Measurements from ENCODE around the gene THAP4.
"Not testable (repeated sequence)": the region's sequence is repeated elsewhere in the genome, so short reads cannot be mapped to it uniquely, and the experiment has no call there.

Gene THAP4

GRCh38 chr2:241572915-241573651 lies 63.9 kb downstream of the THAP4 start:
- peaks cover 14% of the 10 kb centered on the region for H3K36me3 Mint-ChIP-seq
- ATAC-seq: peak; percentile 9
- peak overlapping the region; percentile 71 for H3K27ac Mint-ChIP-seq
- DNase-seq (ENCODE audit: low spot score in 2 of 2); H3K9me3 Mint-ChIP-seq; H3K4me1 Mint-ChIP-seq; H3K4me3 Mint-ChIP-seq: not testable (repeated sequence)

- no peak for ATAC-seq
Observed at GRCh38 chr2:241571821-241572620, 64.9 kb downstream of the THAP4 start.

GRCh38 chr2:241570961-241571581 lies 65.9 kb downstream of the THAP4 start:
- DNase-seq (ENCODE audit: low spot score in 2 of 2): no peak
- Mint-ChIP-seq H3K4me1 (no peaks in the 10 kb centered on the region), H3K36me3 (peaks cover 9% of the 10 kb centered on the region), H3K27ac (no peak overlapping the region), H3K4me3 (no peak overlapping the region), H3K9me3 (no peaks in the 10 kb centered on the region)
- peak; percentile 31 for ATAC-seq

More at GRCh38 chr2:241571821-241572620, 64.9 kb downstream of the THAP4 start:
- H3K36me3 Mint-ChIP-seq: peaks cover 13% of the 10 kb centered on the region
- no peaks in the 10 kb centered on the region for H3K4me1 Mint-ChIP-seq
- H3K9me3 Mint-ChIP-seq: no peaks in the 10 kb centered on the region
- no peak overlapping the region for H3K4me3 Mint-ChIP-seq
- H3K27ac Mint-ChIP-seq: no peak overlapping the region
- no peak for DNase-seq (ENCODE audit: low spot score in 2 of 2)

GRCh38 chr2:241569831-241570281 lies 67.1 kb downstream of the THAP4 start:
- no peak for ATAC-seq
- H3K4me3 Mint-ChIP-seq: peak overlapping the region; percentile 44
- H3K9me3 Mint-ChIP-seq: no peaks in the 10 kb centered on the region
- DNase-seq (ENCODE audit: low spot score in 2 of 2): no peak
- H3K36me3 Mint-ChIP-seq: peaks cover 9% of the 10 kb centered on the region
- H3K27ac Mint-ChIP-seq: peak overlapping the region; percentile 14
- H3K4me1 Mint-ChIP-seq: no peaks in the 10 kb centered on the region

- ATAC-seq (no peak), DNase-seq (ENCODE audit: low spot score in 2 of 2) (no peak)
- Mint-ChIP-seq H3K27ac (no peak overlapping the region), H3K4me3 (no peak overlapping the region), H3K36me3 (peaks cover 9% of the 10 kb centered on the region), H3K4me1 (no peaks in the 10 kb centered on the region), H3K9me3 (no peaks in the 10 kb centered on the region)
Observed at GRCh38 chr2:241568726-241569125, 68.2 kb downstream of the THAP4 start.

GRCh38 chr2:241567776-241568175 lies 69.2 kb downstream of the THAP4 start:
- Mint-ChIP-seq H3K9me3 (no peaks in the 10 kb centered on the region), H3K36me3 (no peaks in the 10 kb centered on the region), H3K27ac (no peak overlapping the region), H3K4me1 (no peaks in the 10 kb centered on the region), H3K4me3 (no peak overlapping the region)
- ATAC-seq (no peak), DNase-seq (ENCODE audit: low spot score in 2 of 2) (no peak)

GRCh38 chr2:241567266-241567665 lies 69.7 kb downstream of the THAP4 start:
- not testable (repeated sequence) for H3K36me3 Mint-ChIP-seq; ATAC-seq; H3K4me1 Mint-ChIP-seq; H3K4me3 Mint-ChIP-seq; H3K9me3 Mint-ChIP-seq; H3K27ac Mint-ChIP-seq; DNase-seq (ENCODE audit: low spot score in 2 of 2)

- no peak for ATAC-seq
- DNase-seq (ENCODE audit: low spot score in 2 of 2): no peak
- no peak overlapping the region for H3K27ac Mint-ChIP-seq
- H3K4me3 Mint-ChIP-seq: no peak overlapping the region
- no peaks in the 10 kb centered on the region for H3K9me3 Mint-ChIP-seq
- H3K36me3 Mint-ChIP-seq: no peaks in the 10 kb centered on the region
- H3K4me1 Mint-ChIP-seq: no peaks in the 10 kb centered on the region
Observed at GRCh38 chr2:241566468-241566867, 70.5 kb downstream of the THAP4 start.

- ATAC-seq; DNase-seq (ENCODE audit: low spot score in 2 of 2); H3K9me3 Mint-ChIP-seq; H3K4me1 Mint-ChIP-seq; H3K36me3 Mint-ChIP-seq; H3K4me3 Mint-ChIP-seq; H3K27ac Mint-ChIP-seq: not testable (repeated sequence)
Observed at GRCh38 chr2:241566021-241566420, 70.9 kb downstream of the THAP4 start.

- Mint-ChIP-seq H3K4me1 (no peaks in the 10 kb centered on the region), H3K9me3 (no peaks in the 10 kb centered on the region), H3K4me3 (no peak overlapping the region), H3K27ac (no peak overlapping the region), H3K36me3 (no peaks in the 10 kb centered on the region)
- DNase-seq (ENCODE audit: low spot score in 2 of 2) (no peak), ATAC-seq (no peak)
Observed at GRCh38 chr2:241565411-241565810, 71.5 kb downstream of the THAP4 start.

- Mint-ChIP-seq H3K27ac (no peak overlapping the region), H3K4me1 (no peaks in the 10 kb centered on the region), H3K4me3 (no peak overlapping the region), H3K9me3 (no peaks in the 10 kb centered on the region), H3K36me3 (no peaks in the 10 kb centered on the region)
- DNase-seq (ENCODE audit: low spot score in 2 of 2): no peak
- ATAC-seq: peak; percentile 6
Observed at GRCh38 chr2:241564596-241565410, 72.2 kb downstream of the THAP4 start.

- DNase-seq (ENCODE audit: low spot score in 2 of 2): no peak
- Mint-ChIP-seq H3K27ac (no peak overlapping the region), H3K36me3 (no peaks in the 10 kb centered on the region), H3K4me1 (no peaks in the 10 kb centered on the region), H3K9me3 (no peaks in the 10 kb centered on the region), H3K4me3 (no peak overlapping the region)
- ATAC-seq: peak; percentile 12
Observed at GRCh38 chr2:241563981-241564595, 72.9 kb downstream of the THAP4 start.

- no peaks in the 10 kb centered on the region for H3K36me3 Mint-ChIP-seq
- DNase-seq (ENCODE audit: low spot score in 2 of 2) (no peak), ATAC-seq (no peak)
- no peaks in the 10 kb centered on the region for H3K9me3 Mint-ChIP-seq
- no peaks in the 10 kb centered on the region for H3K4me1 Mint-ChIP-seq
- H3K4me3 Mint-ChIP-seq: no peak overlapping the region
- H3K27ac Mint-ChIP-seq: no peak overlapping the region
Observed at GRCh38 chr2:241563571-241563980, 73.4 kb downstream of the THAP4 start.

- H3K9me3 Mint-ChIP-seq: no peaks in the 10 kb centered on the region
Observed at GRCh38 chr2:241563031-241563507, 73.9 kb downstream of the THAP4 start.

More at GRCh38 chr2:241563031-241563507, 73.9 kb downstream of the THAP4 start:
- H3K27ac Mint-ChIP-seq: no peak overlapping the region
- ATAC-seq (no peak), DNase-seq (ENCODE audit: low spot score in 2 of 2) (no peak)
- H3K4me3 Mint-ChIP-seq: no peak overlapping the region
- no peaks in the 10 kb centered on the region for H3K4me1 Mint-ChIP-seq
- H3K36me3 Mint-ChIP-seq: no peaks in the 10 kb centered on the region

Measured in stimulated activated effector memory CD8-positive, alpha-beta T cell treated with anti-CD3 and anti-CD28 coated beads, Interleukin-12 subunit alpha, Interleukin-12 subunit beta, amount 100 ng/mL, for 72 hours (primary cell).